HepG2 (cell line): ENCODE results near the gene BRCA1. TPM values are rescaled to one million over a fixed set of nuclear protein-coding genes. Genes with fewer than 3 reads are reported as not detected.

Source experiments
- CHD4 ChIP-seq: fragments of 200-600 bp; sonication (generic); IDR thresholded peaks from 2 replicates; pipeline ENCODE4 v1.7.0; 2017; ENCODE audit warnings: mild to moderate bottlenecking, low read length, borderline replicate concordance
- GLI4 ChIP-seq: sonication (generic); formaldehyde crosslinking; IDR thresholded peaks from 2 replicates; pipeline ENCODE4 v1.5.1; 2020; ENCODE audit warnings: missing genetic modification reagents, mild to moderate bottlenecking, moderate library complexity, borderline replicate concordance
- GTF3A ChIP-seq: sonication (generic); formaldehyde crosslinking; conservative IDR thresholded peaks from 2 replicates; pipeline ENCODE4 v1.4.0; 2020; ENCODE audit warnings: mild to moderate bottlenecking, missing genetic modification reagents
- HMGA1 ChIP-seq: sonication (generic); formaldehyde crosslinking; conservative IDR thresholded peaks from 2 replicates; pipeline ENCODE4 v1.4.0; 2020; ENCODE audit warnings: missing genetic modification reagents
- KDM5A ChIP-seq: fragments of 200-600 bp; sonication (generic); IDR thresholded peaks from 2 replicates; pipeline ENCODE4 v1.7.0; 2018; ENCODE audit warnings: antibody characterized with exemption, mild to moderate bottlenecking, low read length, borderline replicate concordance
- LBX2 ChIP-seq: sonication (generic); formaldehyde crosslinking; IDR thresholded peaks from 2 replicates; pipeline ENCODE4 v1.5.0; 2020; ENCODE audit warnings: missing genetic modification reagents, mild to moderate bottlenecking, borderline replicate concordance
- NFIB ChIP-seq: sonication (generic); formaldehyde crosslinking; IDR thresholded peaks from 2 replicates; pipeline ENCODE4 v1.9.0; 2021; ENCODE audit warnings: missing genetic modification reagents, mild to moderate bottlenecking, borderline replicate concordance
- POLR2A ChIP-seq, 2 experiments: IDR thresholded peaks; 2 replicates each; pipeline ENCODE4 v1.6.1; 2011; ENCODE audit warnings: low read depth in 2 of 2, low read length in 2 of 2, mild to moderate bottlenecking in 1 of 2, moderate library complexity in 1 of 2; ENCODE audit not compliant: insufficient read depth in 1 of 2
- PRMT3 ChIP-seq: sonication (generic); formaldehyde crosslinking; IDR thresholded peaks from 2 replicates; pipeline ENCODE4 v1.8.1; 2022; ENCODE audit warnings: low read depth, mild to moderate bottlenecking, moderate library complexity, missing genetic modification reagents, borderline replicate concordance
- SP1 ChIP-seq, 2 experiments: fragments of 450-650 bp in 1 of 2; sonication (generic) in 1 of 2; formaldehyde crosslinking in 1 of 2; IDR thresholded peaks; 2 replicates each; pipeline versions ENCODE4 v1.4.0 to v1.6.1; 2016 to 2020; ENCODE audit warnings: missing genetic modification reagents in 1 of 2
- ZBTB26 ChIP-seq: IDR thresholded peaks from 2 replicates; pipeline ENCODE4 v1.6.1; 2016; ENCODE audit warnings: missing compliant biosample characterization, missing genetic modification reagents, borderline replicate concordance
- ZBTB46 ChIP-seq: sonication (generic); formaldehyde crosslinking; IDR thresholded peaks from 2 replicates; pipeline ENCODE4 v1.4.0; 2020; ENCODE audit warnings: mild to moderate bottlenecking, missing genetic modification reagents, borderline replicate concordance
- ZFAT ChIP-seq: sonication (generic); formaldehyde crosslinking; conservative IDR thresholded peaks from 2 replicates; pipeline ENCODE4 v1.8.1; 2023; ENCODE audit warnings: missing genetic modification reagents, inconsistent platforms
- ZFP36 ChIP-seq: fragments of 150-350 bp; IDR thresholded peaks from 2 replicates; pipeline ENCODE4 v1.6.1; 2018; ENCODE audit warnings: borderline replicate concordance, low read length, low read depth; ENCODE audit not compliant: partially characterized antibody
- ZNF235 ChIP-seq: sonication (generic); formaldehyde crosslinking; IDR thresholded peaks from 2 replicates; pipeline ENCODE4 v1.8.1; 2023; ENCODE audit warnings: mild to moderate bottlenecking, missing genetic modification reagents, borderline replicate concordance
- ZNF253 ChIP-seq: sonication (generic); formaldehyde crosslinking; IDR thresholded peaks from 2 replicates; pipeline ENCODE4 v1.8.0; 2022; ENCODE audit warnings: mild to moderate bottlenecking, missing genetic modification reagents, borderline replicate concordance
- ZNF558 ChIP-seq: sonication (generic); formaldehyde crosslinking; IDR thresholded peaks from 2 replicates; pipeline ENCODE4 v1.9.0; 2022; ENCODE audit warnings: mild to moderate bottlenecking, missing genetic modification reagents, borderline replicate concordance
- ZNF768 ChIP-seq: sonication (generic); formaldehyde crosslinking; IDR thresholded peaks from 2 replicates; pipeline ENCODE4 v1.4.0; 2020; ENCODE audit warnings: missing genetic modification reagents
- ZNF883 ChIP-seq: sonication (generic); formaldehyde crosslinking; IDR thresholded peaks from 2 replicates; pipeline ENCODE4 v1.5.1; 2020; ENCODE audit warnings: mild to moderate bottlenecking, missing genetic modification reagents; ENCODE audit errors: not compliant biosample characterization
- polyA plus RNA-seq, 8 experiments: library from polyadenylated mRNA; depleted of rRNA in 3 of 8; stranded (reverse) in 7 of 8; unstranded in 1 of 8; fragments of >200 nt; fragmentation: Illumina TruSeq in 4 of 8; extraction: Trizol in 4 of 8; gene quantifications; 2 replicates each; pipeline versions ENCODE4 v1.2.1 to v1.2.3, GENCODE V29; 2011 to 2016; ENCODE audit warnings: low read depth in 4 of 8, missing spikeins in 1 of 8, mixed read lengths in 1 of 8; ENCODE audit not compliant: insufficient read depth in 1 of 8
- total RNA-seq, 5 experiments: library from RNA; depleted of rRNA; stranded (reverse); fragments of >200 nt; fragmentation: Illumina TruSeq; extraction: Trizol; gene quantifications; 2 replicates each; pipeline ENCODE4 v1.2.3, GENCODE V29; 2016; ENCODE audit warnings: low read depth in 1 of 5
- TF ChIP-seq, protein P1 (sequence below): sonication (generic); formaldehyde crosslinking; IDR thresholded peaks from 2 replicates; pipeline ENCODE4 v1.8.1; 2023; ENCODE audit warnings: missing genetic modification reagents, inconsistent platforms, borderline replicate concordance
- TF ChIP-seq, protein P2 (sequence below), 2 experiments: sonication (generic) in 1 of 2; formaldehyde crosslinking in 1 of 2; IDR thresholded peaks; 2 replicates each; pipeline versions ENCODE4 v1.4.0 to v1.6.1; 2018 to 2020; ENCODE audit warnings: missing genetic modification reagents in 2 of 2, borderline replicate concordance in 1 of 2, low read depth in 1 of 2, mild to moderate bottlenecking in 1 of 2, missing biosample characterization in 1 of 2

Gene BRCA1
- total and polyA plus RNA-seq, 2 of the 13 experiments (the other 11 are each of a cell fraction or from before 2014, with no cell fraction given), result 13.3 to 37.5 TPM

DNA sequence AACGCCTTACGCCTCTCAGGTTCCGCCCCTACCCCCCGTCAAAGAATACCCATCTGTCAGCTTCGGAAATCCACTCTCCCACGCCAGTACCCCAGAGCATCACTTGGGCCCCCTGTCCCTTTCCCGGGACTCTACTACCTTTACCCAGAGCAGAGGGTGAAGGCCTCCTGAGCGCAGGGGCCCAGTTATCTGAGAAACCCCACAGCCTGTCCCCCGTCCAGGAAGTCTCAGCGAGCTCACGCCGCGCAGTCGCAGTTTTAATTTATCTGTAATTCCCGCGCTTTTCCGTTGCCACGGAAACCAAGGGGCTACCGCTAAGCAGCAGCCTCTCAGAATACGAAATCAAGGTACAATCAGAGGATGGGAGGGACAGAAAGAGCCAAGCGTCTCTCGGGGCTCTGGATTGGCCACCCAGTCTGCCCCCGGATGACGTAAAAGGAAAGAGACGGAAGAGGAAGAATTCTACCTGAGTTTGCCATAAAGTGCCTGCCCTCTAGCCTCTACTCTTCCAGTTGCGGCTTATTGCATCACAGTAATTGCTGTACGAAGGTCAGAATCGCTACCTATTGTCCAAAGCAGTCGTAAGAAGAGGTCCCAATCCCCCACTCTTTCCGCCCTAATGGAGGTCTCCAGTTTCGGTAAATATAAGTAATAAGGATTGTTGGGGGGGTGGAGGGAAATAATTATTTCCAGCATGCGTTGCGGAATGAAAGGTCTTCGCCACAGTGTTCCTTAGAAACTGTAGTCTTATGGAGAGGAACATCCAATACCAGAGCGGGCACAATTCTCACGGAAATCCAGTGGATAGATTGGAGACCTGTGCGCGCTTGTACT is at the start of gene BRCA1 (continued):
- TF ChIP-seq SP1 (IDR thresholded peaks at IDR 0.05), result no peak
- peak; percentile 87 for TF ChIP-seq SP1 (CRISPR knock-in tag; IDR thresholded peaks at IDR 0.05)
- 0 out of 2 replicates have a peak, but pooled peaks have one; percentile 38 for TF ChIP-seq GTF3A (CRISPR knock-in tag)
- TF ChIP-seq ZNF883 (CRISPR knock-in tag), result no peak
- TF ChIP-seq ZFP36, result no peak
- no peak; the same call in 1 of the 2 replicates for TF ChIP-seq ZNF253 (CRISPR knock-in tag)
- no peak for TF ChIP-seq ZFAT (CRISPR knock-in tag)
- TF ChIP-seq GLI4 (CRISPR knock-in tag), result no peak
- TF ChIP-seq ZBTB46 (CRISPR knock-in tag), result no peak
- TF ChIP-seq ZNF235, result no peak
- no peak for TF ChIP-seq NFIB (CRISPR knock-in tag)
- no peak for TF ChIP-seq ZBTB26 (CRISPR knock-in tag)
- TF ChIP-seq LBX2 (CRISPR knock-in tag), result no peak
- peak; percentile 89 for TF ChIP-seq KDM5A
- no peak for TF ChIP-seq HMGA1
- TF ChIP-seq POLR2A (IDR thresholded peaks at IDR 0.05; ENCODE audit: insufficient read depth in 1 of 2, low read depth in 2 of 2, low read length in 2 of 2), result peak; percentile 76 to 97
- TF ChIP-seq PRMT3 (CRISPR knock-in tag), result no peak
- TF ChIP-seq ZNF558 (CRISPR knock-in tag), result peak; percentile 81; the same call in 1 of the 2 replicates
- TF ChIP-seq, protein P1, sequence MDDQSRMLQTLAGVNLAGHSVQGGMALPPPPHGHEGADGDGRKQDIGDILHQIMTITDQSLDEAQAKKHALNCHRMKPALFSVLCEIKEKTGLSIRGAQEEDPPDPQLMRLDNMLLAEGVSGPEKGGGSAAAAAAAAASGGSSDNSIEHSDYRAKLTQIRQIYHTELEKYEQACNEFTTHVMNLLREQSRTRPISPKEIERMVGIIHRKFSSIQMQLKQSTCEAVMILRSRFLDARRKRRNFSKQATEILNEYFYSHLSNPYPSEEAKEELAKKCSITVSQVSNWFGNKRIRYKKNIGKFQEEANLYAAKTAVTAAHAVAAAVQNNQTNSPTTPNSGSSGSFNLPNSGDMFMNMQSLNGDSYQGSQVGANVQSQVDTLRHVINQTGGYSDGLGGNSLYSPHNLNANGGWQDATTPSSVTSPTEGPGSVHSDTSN (CRISPR knock-in tag), result no peak
- TF ChIP-seq ZNF768 (CRISPR knock-in tag), result no peak; the same call in 1 of the 2 replicates
- no peak for TF ChIP-seq CHD4
- TF ChIP-seq, protein P2, sequence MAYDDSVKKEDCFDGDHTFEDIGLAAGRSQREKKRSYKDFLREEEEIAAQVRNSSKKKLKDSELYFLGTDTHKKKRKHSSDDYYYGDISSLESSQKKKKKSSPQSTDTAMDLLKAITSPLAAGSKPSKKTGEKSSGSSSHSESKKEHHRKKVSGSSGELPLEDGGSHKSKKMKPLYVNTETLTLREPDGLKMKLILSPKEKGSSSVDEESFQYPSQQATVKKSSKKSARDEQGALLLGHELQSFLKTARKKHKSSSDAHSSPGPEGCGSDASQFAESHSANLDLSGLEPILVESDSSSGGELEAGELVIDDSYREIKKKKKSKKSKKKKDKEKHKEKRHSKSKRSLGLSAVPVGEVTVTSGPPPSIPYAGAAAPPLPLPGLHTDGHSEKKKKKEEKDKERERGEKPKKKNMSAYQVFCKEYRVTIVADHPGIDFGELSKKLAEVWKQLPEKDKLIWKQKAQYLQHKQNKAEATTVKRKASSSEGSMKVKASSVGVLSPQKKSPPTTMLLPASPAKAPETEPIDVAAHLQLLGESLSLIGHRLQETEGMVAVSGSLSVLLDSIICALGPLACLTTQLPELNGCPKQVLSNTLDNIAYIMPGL (CRISPR knock-in tag; IDR thresholded peaks at IDR 0.05; ENCODE audit: borderline replicate concordance in 1 of 2, low read depth in 1 of 2), result peak; percentile 9 to 40; a peak in 2 of 4 replicates
